Right hindlimb (tissue), 1 donor: ENCODE measurements around the gene CYP2W1.
"Not testable (repeated sequence)": the region's sequence is repeated elsewhere in the genome, so short reads cannot be mapped to it uniquely, and the experiment has no call there.

Experiments used
- DNase-seq: peaks from one replicate; pipeline ENCODE4 v3.0.0-alpha.2; 2018

CYP2W1 gene

GRCh38 chr7:1030444-1031070, 47.6 kb downstream of the CYP2W1 start:
- DNase-seq = no peak

GRCh38 chr7:1031716-1032455, 48.9 kb downstream of the CYP2W1 start:
- DNase-seq = no peak

- no peak for DNase-seq
Observed at GRCh38 chr7:1032536-1033181, 49.7 kb downstream of the CYP2W1 start.

GRCh38 chr7:1033546-1034145, 50.7 kb downstream of the CYP2W1 start:
- DNase-seq = no peak

GRCh38 chr7:1034769-1035168, 51.8 kb downstream of the CYP2W1 start:
- DNase-seq = not testable (repeated sequence)

GRCh38 chr7:1036164-1036928, 53.4 kb downstream of the CYP2W1 start:
- not testable (repeated sequence) for DNase-seq
